ENCODE data around the gene TMSB4X.

Gene TMSB4X

DNA sequence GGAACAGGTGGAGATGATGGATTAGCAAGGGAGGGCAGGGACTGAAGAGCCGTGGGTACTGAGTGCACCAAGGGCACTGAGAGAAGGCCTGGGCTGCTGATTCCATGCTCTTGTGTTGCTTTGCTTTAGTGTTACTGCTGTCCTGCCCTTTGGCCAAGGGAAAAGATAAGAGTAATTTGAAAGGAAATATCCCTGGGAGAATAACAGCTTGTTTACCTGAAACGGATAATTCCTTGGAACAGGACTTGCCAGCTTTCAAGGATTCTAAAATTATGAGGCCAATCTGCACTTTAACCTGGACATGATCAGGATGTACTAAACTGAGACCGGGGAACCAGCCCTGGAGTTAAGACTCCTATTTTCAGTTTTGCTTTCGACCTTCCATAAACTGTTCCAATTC lies 49.1 kb downstream of the TMSB4X start:
- DNase-seq (ENCODE audit: low read depth in 2 of 2): no peak

DNA sequence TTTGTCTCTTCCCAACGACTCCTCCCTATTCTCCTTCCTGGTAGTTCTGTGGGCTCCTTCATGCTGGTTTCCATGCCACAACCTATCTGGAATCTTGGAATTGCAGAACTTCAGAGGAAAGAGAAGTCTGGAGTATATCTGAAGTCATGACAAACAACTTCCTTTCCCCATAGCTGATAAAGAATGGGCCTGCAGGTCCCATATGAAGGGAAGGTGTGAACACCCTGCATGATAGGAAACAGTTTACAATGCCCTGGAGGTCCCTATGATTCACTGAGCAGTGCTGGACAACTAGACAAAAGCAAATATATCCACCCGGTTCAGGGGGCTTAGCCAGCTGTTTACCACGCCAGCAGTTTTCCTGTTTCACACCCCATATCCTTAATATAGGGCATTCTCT lies 50.1 kb downstream of the TMSB4X start:
- DNase-seq (ENCODE audit: low read depth in 2 of 2): no peak

Measured in activated CD4-positive, alpha-beta T cell treated with anti-CD3 and anti-CD28 coated beads for 24 hours (primary cell).